Left ventricle myocardium superior (tissue), 1 donor: ENCODE results near the gene MASTL. TPM values are rescaled to one million over a fixed set of nuclear protein-coding genes. Genes with fewer than 3 reads are reported as not detected.
"Not testable (repeated sequence)": the region's sequence is repeated elsewhere in the genome, so short reads cannot be mapped to it uniquely, and the experiment has no call there.

ENCODE experiments used
- ATAC-seq: fragments of 200-7000 bp; cut with Tn5 transposase; one replicate; pipeline ENCODE4 v1.9.1; 2020; ENCODE audit warnings: mild to moderate bottlenecking, moderate library complexity
- DNase-seq: peaks from one replicate; pipeline ENCODE4 v3.0.0-alpha.2; 2020
- intact Hi-C: fragments of 100-400 bp; cut with micrococcal nuclease; formaldehyde crosslinking; loops from one replicate; pipeline ENCODE4 v1.11.0; 2022
- long read RNA-seq: library from polyadenylated mRNA; unstranded; transcript quantifications from one replicate; pipeline ENCODE4 v2.0.0, GENCODE V29; 2021
- total RNA-seq: library from RNA; stranded (reverse); fragmentation: NEBNext Ultra II Directional; extraction: Animal tissue kit (Norgen Biotek cat#: 25700); gene quantifications from one replicate; pipeline ENCODE4 v1.2.1, GENCODE V29; 2021
- donor health status: DM: no; HTN: yes; CAD: no; lungs with severe emphysema.

Gene MASTL
- 1.4 TPM for total RNA-seq
- long read RNA-seq, partial matches to known transcripts = 0 of 1 reads
- long read RNA-seq, other reads (novel, unspliced or antisense) = 1 of 1 reads

DNA sequence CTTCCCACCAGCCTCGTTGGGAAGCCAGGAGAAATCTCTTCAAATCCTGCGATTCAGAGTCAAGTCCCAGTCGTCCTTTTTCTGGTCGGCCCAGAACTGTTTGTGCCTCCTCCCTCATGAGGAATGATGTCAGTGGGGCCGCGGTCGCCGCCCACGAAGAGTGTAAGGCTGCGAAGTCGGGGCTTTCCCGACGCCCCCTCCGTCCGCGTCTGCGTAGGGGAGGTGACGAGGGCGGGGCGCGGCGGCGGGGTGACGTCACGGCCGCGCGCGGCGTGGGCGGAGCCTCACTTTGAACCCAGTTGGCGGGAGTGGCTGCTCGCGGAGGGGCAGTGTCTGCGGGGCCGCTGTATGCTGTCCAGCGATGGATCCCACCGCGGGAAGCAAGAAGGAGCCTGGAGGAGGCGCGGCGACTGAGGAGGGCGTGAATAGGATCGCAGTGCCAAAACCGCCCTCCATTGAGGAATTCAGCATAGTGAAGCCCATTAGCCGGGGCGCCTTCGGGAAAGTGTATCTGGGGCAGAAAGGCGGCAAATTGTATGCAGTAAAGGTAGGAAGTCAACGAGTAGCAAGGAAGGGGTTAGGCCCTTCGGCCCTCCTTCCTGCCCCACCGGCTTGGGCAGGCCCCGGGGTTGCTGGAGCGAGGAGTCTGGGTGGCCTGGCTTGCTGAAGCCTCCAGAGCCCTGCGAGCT, at the start of gene MASTL:
MASTL (plus strand) TSS at position 287 of the 689 bp plus-strand sequence; CDS start at position 362, 75 bp downstream.
- DNase-seq = peak; percentile 96
- ATAC-seq = peak; percentile 97
- intact Hi-C loops = no loop called here

DNA sequence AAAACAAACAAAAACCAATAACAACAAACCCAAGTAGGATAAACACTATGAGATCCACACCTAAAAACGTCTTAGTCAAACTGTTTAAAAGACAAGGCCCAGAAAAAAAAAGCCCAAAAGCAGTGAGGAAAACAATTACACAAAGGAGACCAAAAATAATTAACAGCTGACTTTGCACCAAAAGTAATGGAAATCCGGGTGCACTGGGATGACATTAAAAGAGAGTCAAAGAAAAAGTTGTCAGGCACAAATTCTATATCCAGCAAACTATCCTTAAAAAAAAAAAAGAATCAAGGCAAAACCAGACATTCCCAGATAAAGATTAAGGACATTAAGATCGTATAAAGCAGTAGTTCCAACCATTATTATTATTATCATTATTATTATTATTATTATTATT, 47.0 kb upstream of the MASTL start:
- DNase-seq = no peak
- intact Hi-C loops = no loop called here

DNA sequence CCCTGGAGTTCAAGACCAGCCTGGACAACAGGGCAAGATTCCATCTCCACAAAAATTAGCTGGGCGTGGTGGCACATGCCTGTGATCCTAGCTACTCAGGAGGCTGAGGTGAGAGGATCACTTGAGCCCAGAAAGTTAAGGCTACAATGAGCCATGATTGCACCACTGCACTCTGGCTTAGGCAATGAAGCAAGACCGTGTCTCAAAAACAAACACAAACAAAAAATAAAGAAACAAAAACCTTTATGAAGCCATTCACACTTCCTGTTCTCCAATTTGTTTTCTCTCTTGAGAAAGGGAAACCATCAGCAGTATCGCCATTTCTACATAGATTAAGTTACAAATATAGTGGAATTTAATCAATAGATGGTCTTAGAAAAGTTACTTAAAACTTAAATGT, 20.8 kb upstream of the MASTL start:
- DNase-seq (no peak), ATAC-seq (no peak)
- intact Hi-C loops = no loop called here

More for the DNA sequence above, 47.0 kb upstream of the MASTL start:
- no peak for ATAC-seq

DNA sequence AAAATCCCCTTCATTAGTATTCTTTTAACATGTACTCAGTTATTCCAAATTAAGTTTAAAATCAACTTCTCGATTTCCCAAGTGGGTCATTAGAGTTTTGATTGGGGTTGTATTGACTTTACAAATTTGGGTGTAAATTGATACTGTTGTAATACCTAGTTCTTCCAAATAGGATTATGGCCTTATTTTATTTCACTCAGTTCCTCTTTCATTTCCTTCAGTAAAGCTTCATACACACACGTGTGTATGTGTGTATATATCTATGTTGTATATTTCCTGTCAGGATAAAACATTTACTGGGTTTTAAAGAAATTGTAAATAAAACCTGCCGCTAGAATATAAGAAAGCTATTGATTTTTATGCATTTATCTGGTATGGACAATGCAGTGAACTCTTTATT, 16.9 kb upstream of the MASTL start:
- DNase-seq (no peak), ATAC-seq (no peak)
- intact Hi-C loops = no loop called here

DNA sequence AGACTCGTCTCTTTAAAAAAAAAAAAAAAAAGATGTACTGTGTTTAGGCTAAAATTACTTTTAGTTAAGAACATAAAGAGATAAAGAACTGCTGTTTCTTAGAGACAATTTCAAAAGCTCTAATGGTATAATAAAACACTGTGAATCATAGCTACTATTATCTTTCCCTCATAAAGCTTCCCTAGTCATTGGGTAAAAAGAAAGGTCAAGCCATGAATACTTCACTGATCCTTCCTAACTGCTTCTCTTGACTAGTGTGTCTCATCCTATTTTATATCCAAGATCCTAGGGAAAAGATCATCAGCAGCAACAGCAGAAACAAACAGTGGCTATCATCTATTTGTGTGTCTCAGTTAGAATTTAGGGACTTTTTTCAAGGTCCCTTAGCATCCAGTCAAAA, 11.5 kb upstream of the MASTL start:
- no peak for DNase-seq
- intact Hi-C loops = no loop called here
- no peak for ATAC-seq

DNA sequence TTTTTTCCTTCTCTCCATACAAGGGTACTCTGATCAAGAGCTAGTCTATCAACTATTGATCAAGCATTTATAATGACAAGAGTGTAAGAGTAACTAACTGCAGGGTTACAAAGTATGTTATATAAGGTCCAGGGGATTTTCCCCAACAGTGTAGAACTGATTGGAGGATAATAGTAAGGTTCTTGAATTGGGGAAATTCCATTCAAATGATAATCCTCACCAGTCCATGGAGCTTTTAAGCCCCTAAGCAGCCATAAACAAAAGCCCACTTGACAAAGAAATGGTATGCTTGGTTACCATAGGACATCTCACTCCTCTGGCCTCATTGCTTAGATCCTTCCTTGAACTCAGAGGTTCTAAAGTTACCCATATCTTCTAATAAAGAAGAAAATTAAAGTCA, 9.2 kb upstream of the MASTL start:
- DNase-seq (no peak), ATAC-seq (no peak)
- intact Hi-C loops = no loop called here

DNA sequence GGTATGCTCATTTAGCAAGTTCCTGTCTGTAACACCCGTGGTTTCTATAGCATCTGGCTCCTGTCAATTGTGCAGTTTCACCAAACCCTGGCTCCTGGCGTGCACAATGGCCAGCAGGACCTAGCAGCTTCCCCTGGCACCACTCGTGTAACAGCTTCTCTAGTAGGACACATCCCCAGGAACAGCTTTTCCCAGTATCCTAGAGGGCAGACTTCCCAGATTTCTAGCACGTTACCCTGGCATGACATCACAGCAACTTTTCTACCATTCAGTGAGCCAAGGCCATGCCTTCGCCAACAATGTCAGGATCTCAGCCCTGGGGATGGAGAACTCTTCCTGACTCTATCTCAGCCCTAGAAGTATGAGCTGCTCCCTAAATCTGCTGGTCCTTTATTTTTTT, 7.5 kb upstream of the MASTL start:
- intact Hi-C loops = no loop called here
- DNase-seq (no peak), ATAC-seq (peak; percentile 92)

DNA sequence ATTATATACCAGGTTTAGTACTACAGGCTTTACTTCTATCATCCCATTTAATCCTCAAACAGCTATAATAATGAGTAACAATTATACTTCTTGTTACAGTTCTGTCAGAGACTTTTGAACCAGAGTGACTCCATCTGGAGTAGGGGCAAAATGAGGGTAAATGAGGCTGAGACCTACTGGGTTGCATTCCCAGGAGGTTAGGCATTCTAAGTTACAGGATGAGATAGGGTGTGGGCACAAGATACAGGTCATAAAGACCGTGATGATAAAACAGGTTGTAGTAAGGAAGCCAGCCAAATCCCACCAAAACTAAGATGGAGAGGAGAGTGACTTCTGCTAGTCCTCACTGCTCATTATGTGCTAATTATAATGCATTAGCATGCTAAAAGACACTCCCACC, 4.9 kb upstream of the MASTL start:
- DNase-seq = no peak
- ATAC-seq = no peak
- intact Hi-C loops = no loop called here

DNA sequence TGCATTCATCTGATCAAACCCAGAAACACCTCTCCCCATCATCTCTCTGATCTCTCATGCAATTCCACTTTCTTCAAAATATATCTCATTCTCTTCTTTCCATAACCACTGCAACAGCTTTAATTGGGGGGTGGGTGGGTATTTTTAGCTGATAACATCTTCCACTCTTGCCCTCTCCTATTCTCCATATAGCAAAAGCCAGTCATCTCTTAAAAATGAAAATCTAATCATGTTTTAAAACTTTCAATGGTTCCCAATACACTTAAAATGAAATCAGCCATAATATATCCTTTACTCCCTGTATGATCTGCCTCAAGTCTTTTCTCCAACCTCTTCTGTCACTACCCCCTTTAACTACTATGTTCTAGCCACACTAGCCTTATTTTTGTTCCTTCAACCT, 2.5 kb upstream of the MASTL start:
- intact Hi-C loops = no loop called here
- ATAC-seq (no peak), DNase-seq (no peak)

DNA sequence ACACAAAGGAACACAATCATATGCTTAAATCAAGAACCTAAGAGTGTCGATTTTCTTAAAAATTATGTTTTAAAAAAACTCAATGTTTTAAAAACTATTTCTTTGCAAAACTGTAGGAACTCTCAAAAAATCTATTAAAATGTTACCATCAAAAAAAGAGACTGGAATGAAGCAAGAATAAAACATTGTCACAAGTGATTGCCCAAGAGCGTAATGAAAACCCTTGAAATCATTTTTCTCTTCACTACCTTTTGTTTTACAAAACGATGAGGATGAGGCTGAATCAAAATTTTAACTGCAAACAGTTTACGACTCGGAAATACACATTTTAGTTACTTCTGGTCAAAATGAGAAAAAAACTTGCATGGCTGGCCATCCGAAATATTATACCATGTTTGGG, 1.8 kb upstream of the MASTL start:
- DNase-seq (no peak), ATAC-seq (no peak)
- intact Hi-C loops = no loop called here

DNA sequence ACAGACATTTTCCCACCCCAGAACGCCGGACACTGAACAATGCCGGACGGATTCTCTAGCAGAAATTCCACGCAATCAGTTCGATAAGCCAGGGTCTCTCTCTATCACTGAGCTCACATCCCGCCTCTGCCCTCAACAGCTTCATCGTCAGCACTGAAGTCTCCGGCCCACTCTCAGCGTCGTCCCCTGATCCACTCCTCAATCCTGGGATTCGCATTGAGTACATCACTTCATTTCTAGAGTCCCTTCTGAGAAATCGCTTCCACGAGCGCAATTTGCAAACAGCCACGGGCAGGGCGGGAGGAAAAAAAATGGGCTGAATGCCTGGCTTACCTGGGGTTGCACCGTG, 1.3 kb upstream of the MASTL start:
- ATAC-seq = no peak

DNA sequence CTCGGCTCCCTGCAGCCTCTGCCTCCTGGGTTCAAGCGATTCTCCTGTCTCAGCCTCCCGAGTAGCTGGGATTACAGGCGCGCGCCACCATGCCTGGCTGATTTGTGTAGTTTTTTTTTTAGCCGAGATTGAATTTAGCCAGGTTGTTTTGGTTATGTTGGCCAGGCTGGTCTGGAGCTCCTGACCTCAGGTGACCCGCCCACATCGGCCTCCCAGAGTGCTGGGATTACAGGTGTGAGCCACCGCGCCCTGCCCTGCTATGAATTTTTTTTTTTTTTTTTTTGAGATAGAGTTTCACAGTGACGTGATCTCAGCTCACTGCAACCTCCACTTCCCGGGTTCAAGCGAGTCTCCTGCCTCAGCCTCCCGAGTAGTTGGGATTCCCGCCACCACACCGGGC, 1.4 kb downstream of the MASTL start:
- ATAC-seq, intact Hi-C loops, DNase-seq: not testable (repeated sequence)

More for the DNA sequence above, 1.3 kb upstream of the MASTL start:
- intact Hi-C loops = no loop called here
- no peak for DNase-seq

DNA sequence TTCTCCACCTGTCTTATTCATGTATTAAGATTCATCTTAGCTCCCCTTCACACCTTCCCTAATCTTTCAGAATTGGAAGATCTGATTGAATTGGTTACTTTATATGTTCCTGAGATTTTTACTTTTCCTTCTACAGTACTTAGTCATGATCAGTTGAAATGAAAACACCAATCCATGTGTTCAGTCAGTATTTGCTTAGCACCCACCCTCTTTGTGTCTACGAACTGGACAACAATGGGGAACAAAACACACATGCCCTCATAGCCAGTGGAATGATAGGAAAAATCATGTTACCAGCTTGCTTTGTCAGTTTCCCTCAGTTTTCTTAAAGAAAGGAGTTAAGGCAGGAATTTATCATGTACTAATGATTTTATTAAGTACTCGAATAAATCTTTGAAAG, 2.0 kb downstream of the MASTL start:
- intact Hi-C loops = no loop called here
- ATAC-seq (no peak), DNase-seq (no peak)

DNA sequence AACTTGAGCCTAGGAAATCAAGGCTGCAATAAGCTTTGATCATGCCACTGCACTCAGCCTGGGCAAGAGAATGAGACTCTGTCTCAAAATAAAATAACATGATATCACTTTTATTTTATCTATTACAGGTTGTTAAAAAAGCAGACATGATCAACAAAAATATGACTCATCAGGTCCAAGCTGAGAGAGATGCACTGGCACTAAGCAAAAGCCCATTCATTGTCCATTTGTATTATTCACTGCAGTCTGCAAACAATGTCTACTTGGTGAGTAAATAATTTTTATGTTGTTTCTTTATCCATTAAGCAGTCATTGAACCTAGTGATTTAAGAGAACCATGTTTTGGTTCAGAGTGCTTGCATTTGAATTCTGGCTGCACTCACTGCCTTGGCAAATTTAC, 3.3 kb downstream of the MASTL start:
- ATAC-seq (no peak), DNase-seq (no peak)
- intact Hi-C loops = no loop called here

DNA sequence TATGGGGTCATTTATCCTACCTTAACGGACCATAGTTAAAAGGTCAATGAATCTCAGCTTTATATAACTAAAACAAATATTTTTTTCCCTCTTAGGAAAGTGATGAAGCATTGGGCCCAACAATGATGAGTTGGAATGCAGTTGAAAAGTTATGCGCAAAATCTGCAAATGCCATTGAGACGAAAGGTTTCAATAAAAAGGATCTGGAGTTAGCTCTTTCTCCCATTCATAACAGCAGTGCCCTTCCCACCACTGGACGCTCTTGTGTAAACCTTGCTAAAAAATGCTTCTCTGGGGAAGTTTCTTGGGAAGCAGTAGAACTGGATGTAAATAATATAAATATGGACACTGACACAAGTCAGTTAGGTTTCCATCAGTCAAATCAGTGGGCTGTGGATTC, 14.7 kb downstream of the MASTL start:
- intact Hi-C loops = no loop called here
- no peak for ATAC-seq
- no peak for DNase-seq

DNA sequence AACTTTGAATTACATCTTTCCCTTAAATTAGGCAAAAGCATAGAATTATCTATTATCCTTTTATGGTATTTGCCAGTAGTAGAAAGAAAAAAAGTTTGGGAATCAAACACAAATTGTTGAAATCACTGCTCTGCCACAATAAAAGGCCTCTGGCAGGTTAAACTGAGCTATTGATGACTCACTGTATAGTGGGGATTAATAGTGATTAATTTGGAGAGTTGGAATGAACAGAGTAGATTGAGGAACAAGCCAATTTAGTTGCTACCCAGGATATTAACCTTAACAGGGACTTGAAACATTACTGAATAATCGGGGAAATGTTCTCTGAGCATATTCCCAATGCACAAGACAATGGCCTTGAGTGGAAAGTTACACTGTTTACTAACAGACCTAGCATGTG, 33.1 kb downstream of the MASTL start:
- DNase-seq = no peak
- ATAC-seq = no peak
- intact Hi-C loops = no loop called here

DNA sequence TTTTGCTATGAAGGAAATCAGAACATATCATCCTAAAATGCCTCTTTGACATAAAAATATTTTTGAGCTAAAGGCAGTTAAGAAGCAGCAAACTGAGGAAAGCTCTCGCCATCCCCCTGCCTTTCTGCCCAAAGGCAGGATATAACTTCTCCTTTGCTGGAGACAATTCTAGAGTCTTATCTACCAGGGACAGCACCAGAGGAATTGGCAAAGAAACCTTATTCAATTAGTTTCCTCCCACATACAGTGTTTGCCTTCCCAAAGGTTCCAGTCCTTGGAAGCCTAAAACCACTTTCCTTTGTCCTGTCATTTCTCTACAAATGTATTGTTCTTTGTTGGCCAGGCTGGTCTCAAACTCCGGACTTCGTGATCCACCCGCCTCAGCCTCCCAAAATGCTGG, 33.7 kb downstream of the MASTL start:
- intact Hi-C loops = no loop called here
- no peak for ATAC-seq
- no peak for DNase-seq

DNA sequence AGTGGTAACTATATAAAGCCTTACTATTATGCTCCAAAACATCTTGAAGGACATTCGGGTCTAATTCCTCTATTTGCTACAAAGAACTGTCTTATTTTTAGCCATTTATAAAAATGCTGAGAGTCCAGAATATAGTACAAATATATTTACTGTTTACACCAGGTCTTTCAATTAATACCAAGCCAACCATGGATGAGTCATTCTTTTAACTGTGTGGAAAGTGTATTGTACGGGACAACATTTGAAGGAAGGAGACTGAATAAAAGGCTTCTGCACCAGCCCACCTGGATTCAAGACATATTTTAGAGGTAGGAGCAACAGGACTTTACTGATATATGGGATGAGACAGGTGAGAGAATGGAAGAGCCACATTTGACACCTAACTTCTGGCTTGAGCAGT, 35.4 kb downstream of the MASTL start:
- intact Hi-C loops = no loop called here
- no peak for ATAC-seq

DNA sequence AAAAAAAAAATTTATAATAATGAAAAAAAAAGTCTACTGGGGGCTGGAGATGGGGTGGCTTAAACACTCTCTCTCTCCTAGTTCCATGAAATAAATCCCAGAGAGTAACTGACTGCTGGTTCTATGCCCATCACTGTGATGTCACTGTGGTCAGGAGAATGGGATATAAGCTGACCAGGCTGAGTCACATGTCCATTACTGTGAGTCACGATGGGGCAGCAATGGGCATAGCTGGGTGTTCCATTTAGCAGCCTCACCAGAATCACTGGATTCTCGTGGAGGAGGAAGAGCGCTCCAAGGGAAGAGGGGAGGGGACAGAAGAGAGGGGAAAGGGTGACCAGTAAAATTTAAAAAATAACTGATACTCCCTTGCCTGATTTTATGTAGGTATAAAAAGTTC, 37.1 kb downstream of the MASTL start:
- peak; percentile 23 for ATAC-seq
- intact Hi-C loops = no loop called here

More for the DNA sequence above, 35.4 kb downstream of the MASTL start:
- no peak for DNase-seq

DNA sequence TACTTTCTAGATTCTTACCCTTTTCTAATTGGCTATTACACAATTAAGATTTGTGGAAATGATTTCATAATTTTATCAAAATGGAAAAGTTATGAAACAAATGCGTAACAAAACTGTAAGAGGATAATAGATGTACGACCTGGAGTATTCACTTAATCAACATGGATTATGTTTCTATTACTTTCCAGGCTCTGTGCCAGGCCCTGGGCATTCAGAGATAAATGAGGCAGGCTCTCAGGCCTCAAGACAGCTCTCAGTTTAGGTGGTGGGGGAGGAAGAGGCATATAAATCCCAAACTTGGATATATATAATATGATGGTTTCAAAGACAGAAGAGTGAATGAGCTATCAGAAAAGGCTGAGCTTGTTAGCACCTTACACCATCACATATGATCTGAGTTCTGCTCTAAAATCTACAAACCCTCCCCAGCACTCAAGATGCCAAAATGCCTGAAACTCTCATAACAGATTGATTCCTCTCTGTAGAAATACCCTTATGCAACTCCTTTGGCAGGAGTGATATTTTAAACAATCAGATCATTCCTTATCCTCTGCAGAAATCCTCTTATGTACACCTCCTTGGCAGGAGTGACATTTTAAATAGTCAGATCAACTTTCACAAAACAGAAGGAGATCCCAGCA, 42.9 kb downstream of the MASTL start:
- intact Hi-C loops = no loop called here
- ATAC-seq = peak; percentile 93
- DNase-seq = peak; percentile 49

More for the DNA sequence above, 37.1 kb downstream of the MASTL start:
- no peak for DNase-seq

DNA sequence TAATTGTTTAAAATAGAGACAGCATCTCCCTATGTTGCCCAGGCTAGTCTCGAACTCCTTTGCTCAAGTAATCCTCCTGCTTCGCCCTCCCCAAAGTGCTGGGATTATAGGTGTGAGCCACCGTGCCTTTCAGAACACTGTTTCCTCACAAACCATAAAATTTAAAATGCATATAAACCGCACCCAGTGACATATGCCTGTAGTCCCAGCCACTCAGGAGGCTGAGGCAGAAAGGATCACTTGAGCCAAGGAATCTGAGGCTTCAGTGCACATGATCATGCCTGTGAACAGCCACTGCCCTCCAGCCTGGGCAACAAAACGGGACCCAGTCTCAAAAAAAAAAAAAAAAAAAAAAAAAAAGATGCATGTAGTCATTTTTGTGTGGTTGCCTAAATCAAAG, 48.7 kb downstream of the MASTL start:
- intact Hi-C loops = no loop called here
- ATAC-seq (no peak), DNase-seq (no peak)
